ENCODE data around the gene PRDM15. TPM values are rescaled to one million over a fixed set of nuclear protein-coding genes. Genes with fewer than 3 reads are reported as not detected.
A peak's percentile ranks its signal among the peaks of the same experiment; 100 is the strongest.

PRDM15 gene
- total RNA-seq, 4 donors from 2014 or later = 4.7 to 9.2 (median 5.4) TPM

DNA sequence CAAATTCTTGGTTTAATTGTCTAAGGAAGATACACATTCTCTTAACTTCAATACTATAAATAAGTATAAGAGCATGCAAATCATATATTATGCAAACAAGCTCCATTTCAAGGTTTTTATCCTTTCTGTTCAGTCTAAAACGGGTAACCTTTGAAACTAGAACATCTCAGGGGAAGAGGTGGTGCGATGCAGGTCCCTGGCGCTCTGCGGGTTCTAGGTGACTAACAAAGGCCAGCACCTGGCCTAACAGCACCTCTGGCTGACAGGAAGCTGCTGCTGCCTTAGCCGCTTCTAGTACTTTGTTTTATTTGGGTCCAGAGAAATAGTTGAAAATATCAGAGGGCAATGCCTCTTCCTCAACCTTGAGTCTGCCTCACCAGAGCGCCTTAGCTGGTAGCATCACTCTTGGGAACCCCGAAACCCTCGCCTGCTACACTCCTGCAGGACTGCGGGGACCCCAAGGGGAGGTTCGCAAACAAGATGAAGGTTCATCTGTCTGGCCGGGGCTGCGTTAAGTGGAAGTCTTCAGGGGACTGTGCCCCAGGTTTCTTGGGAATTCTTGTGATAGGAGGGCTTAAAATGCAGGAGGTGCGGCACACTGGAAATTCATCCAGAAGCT is 45.5 kb downstream of the PRDM15 start:
- Histone ChIP-seq H3K27ac (no peak overlapping the region), H3K9me3 (no peaks in the 10 kb centered on the region), H3K4me1 (no peaks in the 10 kb centered on the region), H3K27me3 (no peaks in the 10 kb centered on the region), H3K4me3 (no peak overlapping the region), H3K36me3 (peaks cover 0 to 78% (median 24%) of the 10 kb centered on the region in 3 donors)
- TF ChIP-seq POLR2A (IDR thresholded peaks at IDR 0.05) = no peak
- TF ChIP-seq, protein P1, sequence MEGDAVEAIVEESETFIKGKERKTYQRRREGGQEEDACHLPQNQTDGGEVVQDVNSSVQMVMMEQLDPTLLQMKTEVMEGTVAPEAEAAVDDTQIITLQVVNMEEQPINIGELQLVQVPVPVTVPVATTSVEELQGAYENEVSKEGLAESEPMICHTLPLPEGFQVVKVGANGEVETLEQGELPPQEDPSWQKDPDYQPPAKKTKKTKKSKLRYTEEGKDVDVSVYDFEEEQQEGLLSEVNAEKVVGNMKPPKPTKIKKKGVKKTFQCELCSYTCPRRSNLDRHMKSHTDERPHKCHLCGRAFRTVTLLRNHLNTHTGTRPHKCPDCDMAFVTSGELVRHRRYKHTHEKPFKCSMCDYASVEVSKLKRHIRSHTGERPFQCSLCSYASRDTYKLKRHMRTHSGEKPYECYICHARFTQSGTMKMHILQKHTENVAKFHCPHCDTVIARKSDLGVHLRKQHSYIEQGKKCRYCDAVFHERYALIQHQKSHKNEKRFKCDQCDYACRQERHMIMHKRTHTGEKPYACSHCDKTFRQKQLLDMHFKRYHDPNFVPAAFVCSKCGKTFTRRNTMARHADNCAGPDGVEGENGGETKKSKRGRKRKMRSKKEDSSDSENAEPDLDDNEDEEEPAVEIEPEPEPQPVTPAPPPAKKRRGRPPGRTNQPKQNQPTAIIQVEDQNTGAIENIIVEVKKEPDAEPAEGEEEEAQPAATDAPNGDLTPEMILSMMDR (IDR thresholded peaks at IDR 0.05) = no peak
- intact Hi-C loops (cut with DNase I) = no loop called here
- DNase-seq = no peak
- 86 to 97% methylated on average over 8 to 9 of the region's 13 CpGs for WGBS, 2 donors

DNA sequence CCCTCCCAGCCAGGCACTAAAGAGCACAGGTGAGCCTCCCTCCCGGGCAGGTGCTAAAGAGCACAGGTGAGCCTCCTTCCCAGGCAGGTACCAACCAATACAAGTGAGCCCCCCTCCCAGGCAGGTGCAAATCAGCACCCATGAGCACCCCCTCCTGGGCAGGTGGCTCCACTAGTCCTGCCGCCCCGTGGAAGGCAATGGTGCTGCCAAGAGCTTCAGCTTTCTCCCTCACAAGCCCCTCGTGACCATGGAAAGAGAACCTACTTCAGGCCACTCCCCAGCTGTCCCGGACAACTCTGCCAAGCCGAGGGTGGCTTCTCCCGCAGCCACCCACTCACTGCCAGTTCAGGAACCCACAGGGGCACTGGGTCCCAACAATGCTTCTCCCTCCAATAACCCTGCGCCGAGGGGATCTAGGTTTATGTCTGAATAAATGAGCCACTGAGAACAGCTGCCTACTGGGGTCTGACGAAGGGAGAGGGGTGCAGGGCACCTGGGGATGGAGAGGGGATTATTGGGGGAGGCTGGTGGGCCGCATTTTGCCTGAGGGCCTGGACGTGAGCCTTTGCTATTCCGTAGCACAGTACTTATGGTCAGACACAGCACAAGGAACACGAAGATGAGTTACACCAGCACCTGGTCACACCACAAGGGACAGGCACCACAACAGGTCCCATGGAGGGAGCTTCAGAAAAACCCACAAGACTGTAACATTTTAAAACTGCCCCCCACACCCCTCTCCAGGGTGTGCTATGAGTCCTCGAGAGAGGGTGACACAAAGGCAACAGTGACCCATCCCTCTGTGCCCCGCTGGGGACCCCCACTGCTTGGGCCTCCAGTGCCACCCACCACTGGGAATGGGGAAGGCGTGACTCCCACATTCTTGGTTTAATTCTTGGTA is 46.3 kb downstream of the PRDM15 start:
- intact Hi-C loops (cut with DNase I) = no loop called here
- no peaks in the 10 kb centered on the region for H3K4me1 ChIP-seq
- H3K27ac ChIP-seq = peak overlapping the region in 1 of 4 donors; percentile 26
- H3K9me3 ChIP-seq = no peaks in the 10 kb centered on the region
- no peaks in the 10 kb centered on the region for H3K27me3 ChIP-seq
- no peak overlapping the region for H3K4me3 ChIP-seq
- no peak for DNase-seq
- TF ChIP-seq, protein P1 (IDR thresholded peaks at IDR 0.05) = no peak
- no peak for TF ChIP-seq POLR2A (IDR thresholded peaks at IDR 0.05)
- WGBS, 2 donors = 93 to 95% methylated on average over 4 to 8 of the region's 17 CpGs
- H3K36me3 ChIP-seq = peaks cover 0 to 78% (median 24%) of the 10 kb centered on the region in 3 donors

DNA sequence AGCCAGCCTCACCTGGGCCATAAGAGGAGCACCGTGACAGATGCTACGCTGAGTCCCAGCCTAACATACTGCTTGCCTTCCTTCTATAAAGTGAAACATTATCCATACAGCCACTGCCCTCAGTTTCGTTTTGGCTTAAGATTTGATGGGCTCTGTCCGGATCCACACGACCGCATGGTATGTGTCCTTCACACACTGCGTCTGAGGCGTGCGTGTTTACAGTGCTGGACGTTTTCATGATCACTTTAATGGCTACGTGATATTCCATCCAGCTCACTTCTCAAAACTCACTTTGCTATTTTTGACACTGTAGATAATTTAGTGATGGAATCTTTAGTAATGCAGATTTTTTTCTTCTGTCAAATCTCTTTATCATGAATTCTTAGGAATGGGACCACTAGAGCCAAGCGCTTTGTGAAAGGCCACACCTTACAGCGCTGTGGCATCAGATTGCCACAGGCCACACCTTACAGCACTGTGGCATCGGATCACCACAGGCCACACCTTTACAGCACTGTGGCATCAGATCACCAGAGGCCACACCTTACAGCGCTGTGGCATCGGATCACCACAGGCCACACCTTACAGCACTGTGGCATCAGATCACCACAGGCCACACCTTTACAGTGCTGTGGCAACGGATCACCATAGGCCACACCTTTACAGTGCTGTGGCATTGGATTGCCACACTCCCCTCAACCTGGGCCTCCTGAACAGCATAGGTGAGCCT is 47.1 kb downstream of the PRDM15 start:
- WGBS, 2 donors = 87 to 92% methylated on average over 16 to 17 of the region's 17 CpGs
- peak overlapping the region in 1 of 4 donors; percentile 26 for H3K27ac ChIP-seq
- intact Hi-C loops (cut with DNase I) = no loop called here
- no peak for DNase-seq
- H3K27me3 ChIP-seq = no peaks in the 10 kb centered on the region
- peaks cover 0 to 78% (median 16%) of the 10 kb centered on the region in 3 donors for H3K36me3 ChIP-seq
- TF ChIP-seq, protein P1 (IDR thresholded peaks at IDR 0.05) = no peak
- TF ChIP-seq POLR2A (IDR thresholded peaks at IDR 0.05) = no peak
- H3K4me1 ChIP-seq = no peaks in the 10 kb centered on the region
- no peak overlapping the region for H3K4me3 ChIP-seq
- H3K9me3 ChIP-seq = no peaks in the 10 kb centered on the region

DNA sequence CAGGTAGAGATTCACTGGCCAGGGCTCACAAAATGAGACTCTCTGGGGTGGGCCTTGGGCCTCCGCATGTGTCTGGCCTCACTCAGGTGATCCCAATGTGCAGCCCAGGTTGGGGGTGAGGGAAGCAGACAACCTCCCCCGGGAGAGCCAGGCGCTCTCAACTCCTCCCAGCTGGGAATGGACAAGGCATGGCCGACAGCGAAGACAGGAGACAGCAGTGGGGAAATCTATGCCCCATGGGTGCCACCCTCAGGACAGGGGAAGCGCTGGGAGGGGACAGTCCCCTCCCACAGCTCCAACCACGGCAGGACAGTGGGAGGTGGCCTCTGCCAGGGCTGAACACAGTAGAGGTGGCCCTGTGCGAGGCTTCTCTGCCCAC is 47.7 kb downstream of the PRDM15 start:
- H3K9me3 ChIP-seq = no peaks in the 10 kb centered on the region
- TF ChIP-seq, protein P1 (IDR thresholded peaks at IDR 0.05) = no peak
- TF ChIP-seq POLR2A (IDR thresholded peaks at IDR 0.05) = no peak
- DNase-seq = no peak
- WGBS, 2 donors = 81 to 100% methylated on average over 1 to 3 of the region's 8 CpGs
- peaks cover 0 to 76% (median 13%) of the 10 kb centered on the region in 3 donors for H3K36me3 ChIP-seq
- no peak overlapping the region for H3K27ac ChIP-seq
- no peak overlapping the region for H3K4me3 ChIP-seq
- no peaks in the 10 kb centered on the region for H3K27me3 ChIP-seq
- intact Hi-C loops (cut with DNase I) = no loop called here
- H3K4me1 ChIP-seq = no peaks in the 10 kb centered on the region

Data from esophagus squamous epithelium (tissue), 5 donors.